GM18868 (cell line): ENCODE results near the gene IKBIP.
"Not testable (repeated sequence)": the region's sequence is repeated elsewhere in the genome, so short reads cannot be mapped to it uniquely, and the experiment has no call there.

Experiments used
- ATAC-seq: cut with Tn5 transposase; IDR thresholded peaks from one replicate; pipeline ENCODE4 v1.9.1; 2021; ENCODE audit warnings: mild to moderate bottlenecking, moderate library complexity; ENCODE audit not compliant: unreplicated experiment

Gene IKBIP

GRCh38 chr12:98638009-98638408 is 6.6 kb downstream of the IKBIP start:
- no peak for ATAC-seq

GRCh38 chr12:98637068-98637467 is 7.5 kb downstream of the IKBIP start:
- ATAC-seq = no peak

GRCh38 chr12:98635657-98636323 is 8.8 kb downstream of the IKBIP start:
- peak; percentile 96 for ATAC-seq

GRCh38 chr12:98618952-98619351 is 25.6 kb downstream of the IKBIP start:
- no peak for ATAC-seq

GRCh38 chr12:98612696-98613334 is 31.8 kb downstream of the IKBIP start:
- ATAC-seq = peak; percentile 91

- ATAC-seq = no peak
Measured at GRCh38 chr12:98610596-98610995, 34.0 kb downstream of the IKBIP start.

GRCh38 chr12:98606359-98606988 is 38.1 kb downstream of the IKBIP start:
- ATAC-seq = no peak

- no peak for ATAC-seq
Measured at GRCh38 chr12:98601924-98602323, 42.7 kb downstream of the IKBIP start.

GRCh38 chr12:98597313-98597712 is 47.3 kb downstream of the IKBIP start:
- not testable (repeated sequence) for ATAC-seq

GRCh38 chr12:98595243-98595988 is 49.2 kb downstream of the IKBIP start:
- ATAC-seq = no peak

- ATAC-seq = no peak
Measured at GRCh38 chr12:98594050-98594835, 50.3 kb downstream of the IKBIP start.

- ATAC-seq = peak; percentile 99
Measured at GRCh38 chr12:98593351-98594049, 51.1 kb downstream of the IKBIP start, which contains the start of gene SLC25A3. SLC25A3 (plus strand) TSS chr12:98593686; CDS start chr12:98593979, 293 bp downstream.

- ATAC-seq = no peak
Measured at GRCh38 chr12:98592825-98593322, 51.7 kb downstream of the IKBIP start.

GRCh38 chr12:98591209-98591608 is 53.4 kb downstream of the IKBIP start:
- ATAC-seq = no peak

- ATAC-seq = no peak
Measured at GRCh38 chr12:98587084-98587483, 57.5 kb downstream of the IKBIP start.

GRCh38 chr12:98582093-98582492 is 62.5 kb downstream of the IKBIP start:
- no peak for ATAC-seq

GRCh38 chr12:98581101-98581500 is 63.5 kb downstream of the IKBIP start:
- no peak for ATAC-seq

GRCh38 chr12:98580695-98581094 is 63.9 kb downstream of the IKBIP start:
- no peak for ATAC-seq

GRCh38 chr12:98579835-98580234 is 64.8 kb downstream of the IKBIP start:
- ATAC-seq = no peak

- no peak for ATAC-seq
Measured at GRCh38 chr12:98579347-98579746, 65.2 kb downstream of the IKBIP start.
